Suprapubic skin (tissue), 4 donors: Measurements from ENCODE around the gene ITPKB.

Source experiments
- CTCF ChIP-seq, 2 donors: fragments of 200-600 bp in 1 of 2; fragments of 450-650 bp in 1 of 2; sonication (generic) in 1 of 2; IDR thresholded peaks; one replicate each; pipeline ENCODE4 v1.5.1; 2016 to 2019; ENCODE audit warnings: antibody characterized with exemption in 2 of 2, mild to moderate bottlenecking in 1 of 2, moderate library complexity in 1 of 2
- EP300 ChIP-seq: sonication (generic); formaldehyde crosslinking; IDR thresholded peaks from one replicate; pipeline ENCODE4 v1.6.1; 2017; ENCODE audit warnings: antibody characterized with exemption
- POLR2A ChIP-seq, 2 donors: fragments of 450-650 bp; IDR thresholded peaks; one replicate each; pipeline ENCODE4 v1.6.1; 2017; ENCODE audit warnings: antibody characterized with exemption in 2 of 2, mild to moderate bottlenecking in 2 of 2, moderate library complexity in 2 of 2
- POLR2AphosphoS5 ChIP-seq, 3 donors: sonication (generic); formaldehyde crosslinking; IDR thresholded peaks; one replicate each; pipeline ENCODE4 v1.6.1; 2017; ENCODE audit warnings: antibody characterized with exemption in 3 of 3

- no peak for TF ChIP-seq POLR2A (IDR thresholded peaks at IDR 0.05)
- TF ChIP-seq CTCF (IDR thresholded peaks at IDR 0.05) = no peak
- TF ChIP-seq POLR2AphosphoS5 (IDR thresholded peaks at IDR 0.05) = no peak
- TF ChIP-seq EP300 = no peak
Observed at GRCh38 chr1:226722901-226723656, 16.0 kb downstream of the ITPKB start.
